Measurements from ENCODE around the gene HOXA9. TPM values are rescaled to one million over a fixed set of nuclear protein-coding genes. Genes with fewer than 3 reads are reported as not detected.
A peak's percentile ranks its signal among the peaks of the same experiment; 100 is the strongest.

The HOXA9 gene
- total RNA-seq, 1 donor from 2014 or later, result 0.80 TPM

- H3K36me3 Mint-ChIP-seq (ENCODE audit: low read depth, unreplicated experiment), result peaks cover 3% of the 10 kb centered on the region
- H3K4me3 Mint-ChIP-seq (ENCODE audit: unreplicated experiment), result no peak overlapping the region
- no peak overlapping the region for H3K27ac Mint-ChIP-seq (ENCODE audit: unreplicated experiment)
- DNase-seq (ENCODE audit: low spot score), result no peak
- H3K9me3 Mint-ChIP-seq (ENCODE audit: unreplicated experiment), result no peaks in the 10 kb centered on the region
- TF ChIP-seq CTCF (IDR thresholded peaks at IDR 0.05; ENCODE audit: unreplicated experiment), result no peak
- H3K4me1 Mint-ChIP-seq (ENCODE audit: unreplicated experiment), result peaks cover 14% of the 10 kb centered on the region
- H3K27me3 Mint-ChIP-seq (ENCODE audit: unreplicated experiment), result peaks cover 38% of the 10 kb centered on the region
Measured at GRCh38 chr7:27160145-27160545, 5.2 kb downstream of the HOXA9 start.

- Mint-ChIP-seq H3K27ac (ENCODE audit: unreplicated experiment) (no peak overlapping the region), H3K4me1 (ENCODE audit: unreplicated experiment) (peaks cover 17% of the 10 kb centered on the region), H3K36me3 (ENCODE audit: low read depth, unreplicated experiment) (peaks cover 3% of the 10 kb centered on the region), H3K4me3 (ENCODE audit: unreplicated experiment) (peak overlapping the region; percentile 1), H3K9me3 (ENCODE audit: unreplicated experiment) (no peaks in the 10 kb centered on the region), H3K27me3 (ENCODE audit: unreplicated experiment) (peaks cover 41% of the 10 kb centered on the region)
- no peak for DNase-seq (ENCODE audit: low spot score)
- no peak for TF ChIP-seq CTCF (IDR thresholded peaks at IDR 0.05; ENCODE audit: unreplicated experiment)
Measured at GRCh38 chr7:27159266-27160144, 5.8 kb downstream of the HOXA9 start.

- Mint-ChIP-seq H3K27ac (ENCODE audit: unreplicated experiment) (no peak overlapping the region), H3K36me3 (ENCODE audit: low read depth, unreplicated experiment) (peaks cover 3% of the 10 kb centered on the region), H3K4me3 (ENCODE audit: unreplicated experiment) (no peak overlapping the region), H3K4me1 (ENCODE audit: unreplicated experiment) (peaks cover 13% of the 10 kb centered on the region), H3K9me3 (ENCODE audit: unreplicated experiment) (no peaks in the 10 kb centered on the region), H3K27me3 (ENCODE audit: unreplicated experiment) (peaks cover 41% of the 10 kb centered on the region)
- DNase-seq (ENCODE audit: low spot score), result no peak
- TF ChIP-seq CTCF (IDR thresholded peaks at IDR 0.05; ENCODE audit: unreplicated experiment), result no peak
Measured at GRCh38 chr7:27158436-27159265, 6.7 kb downstream of the HOXA9 start.

GRCh38 chr7:27157702-27158431, 7.5 kb downstream of the HOXA9 start:
- no peak for DNase-seq (ENCODE audit: low spot score)
- Mint-ChIP-seq H3K9me3 (ENCODE audit: unreplicated experiment) (no peaks in the 10 kb centered on the region), H3K27me3 (ENCODE audit: unreplicated experiment) (peaks cover 44% of the 10 kb centered on the region), H3K4me3 (ENCODE audit: unreplicated experiment) (no peak overlapping the region), H3K4me1 (ENCODE audit: unreplicated experiment) (peaks cover 13% of the 10 kb centered on the region), H3K36me3 (ENCODE audit: low read depth, unreplicated experiment) (peaks cover 3% of the 10 kb centered on the region), H3K27ac (ENCODE audit: unreplicated experiment) (no peak overlapping the region)
- TF ChIP-seq CTCF (IDR thresholded peaks at IDR 0.05; ENCODE audit: unreplicated experiment), result no peak
